Measurements from ENCODE around the gene IL10RA. TPM values are rescaled to one million over a fixed set of nuclear protein-coding genes. Genes with fewer than 3 reads are reported as not detected.

Gene IL10RA
- total and polyA plus RNA-seq, 9 of the 15 experiments (the other 6 are each of a cell fraction or from before 2014, with no cell fraction given), result 0.17 to 17.3 (median 2.9) TPM

- TF ChIP-seq CHD7 (IDR thresholded peaks at IDR 0.05; ENCODE audit: low read depth, low read length) (no peak), ZNF217 (CRISPR knock-in tag; IDR thresholded peaks at IDR 0.05) (no peak), E4F1 (CRISPR knock-in tag; IDR thresholded peaks at IDR 0.05; ENCODE audit: borderline replicate concordance) (no peak), XRCC4 (IDR thresholded peaks at IDR 0.05; ENCODE audit: extremely low read depth, insufficient read depth, insufficient read length) (no peak), PPARD (CRISPR knock-in tag; IDR thresholded peaks at IDR 0.05) (no peak), CREB1 (IDR thresholded peaks at IDR 0.05) (no peak), CREB1 (CRISPR knock-in tag; IDR thresholded peaks at IDR 0.05) (no peak), HBP1 (CRISPR knock-in tag; IDR thresholded peaks at IDR 0.05) (no peak), ZSCAN32 (CRISPR knock-in tag; IDR thresholded peaks at IDR 0.05) (no peak), MCM7 (IDR thresholded peaks at IDR 0.05) (no peak)
These were observed 16.6 kb downstream of the IL10RA start (continued) for GRCh38 chr11:118002541-118003423.
